ENCODE measurements around the gene MSI2. TPM values are rescaled to one million over a fixed set of nuclear protein-coding genes. Genes with fewer than 3 reads are reported as not detected.

The MSI2 gene
- total and polyA plus RNA-seq, 2 donors (not counting 3 experiments of a cell fraction or from before 2014, with no cell fraction given), result 20.9 to 59.3 TPM

GRCh38 chr17:57544834-57545463 lies 288.6 kb downstream of the MSI2 start:
- ChIA-PET POLR2A (no interaction called here), CTCF (interaction anchor here (2.8 kb wide), 1 partner anchor 302 kb away, joined by 10 read pairs; no protein-coding TSS in a partner anchor)
- H3K4me2 ChIP-seq (ENCODE audit: insufficient read depth, low read length), result no peak overlapping the region
- DNase-seq (ENCODE audit: low read depth, low spot score) (no peak), FAIRE-seq (no peak)
- intact Hi-C loops (cut with micrococcal nuclease) (no loop called here), dilution Hi-C loops (cut with MboI; ENCODE audit: extremely low pct_ligation_motif_present, low sequenced_read_pairs) (no loop called here)
- no peak for TF ChIP-seq MYC (IDR thresholded peaks at IDR 0.05; ENCODE audit: low read depth, low read length)
- H3K36me3 ChIP-seq (ENCODE audit: control insufficient read depth in 2 of 2, extremely low read depth in 1 of 2, insufficient read depth in 2 of 2, low read length in 2 of 2), result no peaks in the 10 kb centered on the region
- no peaks in the 10 kb centered on the region for H3K9me1 ChIP-seq (replicated peaks; ENCODE audit: control insufficient read depth, extremely low read depth, insufficient read depth, low read length)
- no peak overlapping the region for H2AFZ ChIP-seq (ENCODE audit: low read depth, low read length)
- H4K20me1 ChIP-seq (replicated peaks; ENCODE audit: control insufficient read depth, extremely low read depth, insufficient read depth, low read length), result no peaks in the 10 kb centered on the region
- no peak overlapping the region for H3K9ac ChIP-seq (replicated peaks; ENCODE audit: extremely low read depth, insufficient read depth, low read length)
- no peak overlapping the region for H3K4me3 ChIP-seq (replicated peaks in 1 of 3; ENCODE audit: insufficient read depth in 1 of 3, low read depth in 1 of 3, low read length in 3 of 3)
- peaks cover 3% of the 10 kb centered on the region for H3K4me1 ChIP-seq (ENCODE audit: control insufficient read depth, extremely low read depth, insufficient read depth, low read length)
- no peaks in the 10 kb centered on the region for H3K27me3 ChIP-seq (ENCODE audit: control insufficient read depth in 2 of 2, insufficient read depth in 2 of 2, low read length in 2 of 2)
- BruUV-seq (replicated peaks), result no TSS peak
- no peak overlapping the region for H3K27ac ChIP-seq (ENCODE audit: insufficient read depth, low read depth, low read length)
- H3K9me3 ChIP-seq (replicated peaks; ENCODE audit: control insufficient read depth, insufficient read depth, low read length), result no peaks in the 10 kb centered on the region
- H3K79me2 ChIP-seq (ENCODE audit: control insufficient read depth, insufficient read depth, low read length), result no peaks in the 10 kb centered on the region

DNA sequence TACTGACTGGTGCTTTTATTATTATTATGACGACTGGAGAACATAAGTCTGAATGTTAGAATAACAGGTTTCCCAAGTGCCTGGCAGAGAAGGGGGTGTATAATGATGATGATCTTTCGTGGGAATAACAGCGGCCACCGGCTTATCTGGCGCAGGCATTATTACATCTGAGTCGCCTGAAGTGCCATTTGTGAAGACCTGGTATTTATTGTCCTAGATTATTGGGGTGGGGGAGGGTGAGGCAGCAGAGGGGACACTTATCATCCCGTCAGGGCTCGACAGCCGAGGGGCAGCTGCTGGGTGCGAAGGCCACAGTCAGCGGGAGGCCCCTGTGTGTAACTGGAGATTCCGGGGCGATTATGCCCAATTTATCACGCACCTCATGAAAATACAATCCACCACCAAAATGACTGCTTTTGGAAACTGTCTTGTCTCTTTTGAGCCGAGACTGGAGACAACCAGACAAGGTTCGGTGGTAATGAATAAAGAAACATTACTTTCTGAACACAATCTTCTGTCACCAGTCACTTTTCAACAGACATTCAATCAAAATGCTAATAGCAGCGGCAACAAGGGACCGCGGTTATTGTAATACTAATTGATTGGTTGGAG lies 289.5 kb downstream of the MSI2 start:
- peaks cover 3% of the 10 kb centered on the region for H3K4me1 ChIP-seq (ENCODE audit: control insufficient read depth, extremely low read depth, insufficient read depth, low read length)
- DNase-seq (ENCODE audit: low read depth, low spot score), result no peak
- intact Hi-C loops (cut with micrococcal nuclease) (no loop called here), dilution Hi-C loops (cut with MboI; ENCODE audit: extremely low pct_ligation_motif_present, low sequenced_read_pairs) (no loop called here)
- H3K79me2 ChIP-seq (ENCODE audit: control insufficient read depth, insufficient read depth, low read length), result no peaks in the 10 kb centered on the region
- no peaks in the 10 kb centered on the region for H3K36me3 ChIP-seq (ENCODE audit: control insufficient read depth in 2 of 2, extremely low read depth in 1 of 2, insufficient read depth in 2 of 2, low read length in 2 of 2)
- H4K20me1 ChIP-seq (replicated peaks; ENCODE audit: control insufficient read depth, extremely low read depth, insufficient read depth, low read length), result no peaks in the 10 kb centered on the region
- no peak overlapping the region for H3K9ac ChIP-seq (replicated peaks; ENCODE audit: extremely low read depth, insufficient read depth, low read length)
- no peak for FAIRE-seq
- no peak overlapping the region for H3K27ac ChIP-seq (ENCODE audit: insufficient read depth, low read depth, low read length)
- BruUV-seq (replicated peaks), result no TSS peak
- no peaks in the 10 kb centered on the region for H3K27me3 ChIP-seq (ENCODE audit: control insufficient read depth in 2 of 2, insufficient read depth in 2 of 2, low read length in 2 of 2)
- H3K9me3 ChIP-seq (replicated peaks; ENCODE audit: control insufficient read depth, insufficient read depth, low read length), result no peaks in the 10 kb centered on the region
- CTCF ChIA-PET, result interaction anchor here (0.9 to 3.0 kb wide), 3 partner anchors 126 to 303 kb away, joined by 3 to 12 read pairs (median 10); no protein-coding TSS in a partner anchor
- POLR2A ChIA-PET, result no interaction called here
- H3K9me1 ChIP-seq (replicated peaks; ENCODE audit: control insufficient read depth, extremely low read depth, insufficient read depth, low read length), result no peaks in the 10 kb centered on the region
- TF ChIP-seq FOS (IDR thresholded peaks at IDR 0.05; ENCODE audit: borderline replicate concordance, insufficient read depth, low read length) (no peak), GATA2 (IDR thresholded peaks at IDR 0.05; ENCODE audit: insufficient read depth, insufficient read length, low read depth, low read length) (no peak), POLR2A (IDR thresholded peaks at IDR 0.05; ENCODE audit: low read depth, low read length) (no peak), EZH2 (IDR thresholded peaks at IDR 0.05; ENCODE audit: borderline replicate concordance, low read depth, low read length, severe bottlenecking) (no peak), JUN (IDR thresholded peaks at IDR 0.05; ENCODE audit: borderline replicate concordance, insufficient read depth, insufficient read length, low read depth) (no peak), MAX (IDR thresholded peaks at IDR 0.05; ENCODE audit: insufficient read depth, insufficient read length) (no peak), MYC (IDR thresholded peaks at IDR 0.05; ENCODE audit: low read depth, low read length) (no peak)
- TF ChIP-seq, protein P1, sequence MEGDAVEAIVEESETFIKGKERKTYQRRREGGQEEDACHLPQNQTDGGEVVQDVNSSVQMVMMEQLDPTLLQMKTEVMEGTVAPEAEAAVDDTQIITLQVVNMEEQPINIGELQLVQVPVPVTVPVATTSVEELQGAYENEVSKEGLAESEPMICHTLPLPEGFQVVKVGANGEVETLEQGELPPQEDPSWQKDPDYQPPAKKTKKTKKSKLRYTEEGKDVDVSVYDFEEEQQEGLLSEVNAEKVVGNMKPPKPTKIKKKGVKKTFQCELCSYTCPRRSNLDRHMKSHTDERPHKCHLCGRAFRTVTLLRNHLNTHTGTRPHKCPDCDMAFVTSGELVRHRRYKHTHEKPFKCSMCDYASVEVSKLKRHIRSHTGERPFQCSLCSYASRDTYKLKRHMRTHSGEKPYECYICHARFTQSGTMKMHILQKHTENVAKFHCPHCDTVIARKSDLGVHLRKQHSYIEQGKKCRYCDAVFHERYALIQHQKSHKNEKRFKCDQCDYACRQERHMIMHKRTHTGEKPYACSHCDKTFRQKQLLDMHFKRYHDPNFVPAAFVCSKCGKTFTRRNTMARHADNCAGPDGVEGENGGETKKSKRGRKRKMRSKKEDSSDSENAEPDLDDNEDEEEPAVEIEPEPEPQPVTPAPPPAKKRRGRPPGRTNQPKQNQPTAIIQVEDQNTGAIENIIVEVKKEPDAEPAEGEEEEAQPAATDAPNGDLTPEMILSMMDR (IDR thresholded peaks at IDR 0.05; ENCODE audit: extremely low read depth in 1 of 2, insufficient read depth in 1 of 2, low read depth in 1 of 2, low read length in 2 of 2), result no peak
- H3K4me3 ChIP-seq (replicated peaks in 1 of 3; ENCODE audit: insufficient read depth in 1 of 3, low read depth in 1 of 3, low read length in 3 of 3), result no peak overlapping the region
- no peak overlapping the region for H3K4me2 ChIP-seq (ENCODE audit: insufficient read depth, low read length)
- H2AFZ ChIP-seq (ENCODE audit: low read depth, low read length), result no peak overlapping the region

All from endothelial cell of umbilical vein (primary cell).